B cell (primary cell): Measurements from ENCODE around the gene ERBB2. TPM values are rescaled to one million over a fixed set of nuclear protein-coding genes. Genes with fewer than 3 reads are reported as not detected.
A peak's percentile ranks its signal among the peaks of the same experiment; 100 is the strongest.

ENCODE experiments used
- ATAC-seq: fragments of 200-7000 bp; cut with Tn5 transposase; one replicate; pipeline ENCODE4 v1.10.0; 2021; ENCODE audit warnings: low read depth, mild to moderate bottlenecking, moderate number of reproducible peaks, moderate library complexity
- CTCF ChIA-PET: fragments of 350-600 bp; sonication (Branson Sonifier 250); formaldehyde crosslinking; loops from one replicate; lab custom pipeline; 2021; ENCODE audit warnings: antibody characterized with exemption, inconsistent platforms; lab: Charles Lee
- POLR2A ChIA-PET: fragments of 350-600 bp; sonication (Branson Sonifier 250); formaldehyde crosslinking; loops from one replicate; lab custom pipeline; 2021; ENCODE audit warnings: antibody characterized with exemption; lab: Charles Lee
- DNase-seq: peaks from one replicate; pipeline ENCODE4 v3.0.0; 2013
- H2AFZ ChIP-seq: 2 replicates; pipeline ENCODE4 v1.6.1; 2012; ENCODE audit warnings: mild to moderate bottlenecking, low read depth, low read length; ENCODE audit not compliant: insufficient read depth, poor library complexity, severe bottlenecking
- H3K27ac ChIP-seq, 2 donors: 1 replicate in 1 of 2; 2 replicates in 1 of 2; pipeline ENCODE4 v1.5.1; 2012 to 2013; ENCODE audit warnings: low read length in 2 of 2, mild to moderate bottlenecking in 2 of 2, moderate library complexity in 1 of 2
- H3K27me3 ChIP-seq, 4 experiments: fragments of 200-600 bp in 1 of 4; sonication (generic) in 1 of 4; replicated peaks in 1 of 4; 1 replicate in 2 of 4; 2 replicates in 2 of 4; pipeline versions ENCODE4 v1.6.1 to v1.7.0; 2013 to 2016; ENCODE audit warnings: low read length in 3 of 4, mild to moderate bottlenecking in 2 of 4, mixed read lengths in 1 of 4, moderate library complexity in 1 of 4; ENCODE audit not compliant: insufficient read depth in 4 of 4, control insufficient read depth in 3 of 4; ENCODE audit errors: control extremely low read depth in 1 of 4
- H3K36me3 ChIP-seq, 2 experiments: replicated peaks in 1 of 2; 1 replicate in 1 of 2; 2 replicates in 1 of 2; pipeline versions ENCODE4 v1.6.1 to v1.7.1; 2013; ENCODE audit warnings: low read length in 1 of 2; ENCODE audit not compliant: insufficient read depth in 2 of 2, control insufficient read depth in 1 of 2; ENCODE audit errors: control extremely low read depth in 1 of 2, extremely low read depth in 1 of 2
- H3K4me1 ChIP-seq, 2 donors: fragments of 200-600 bp in 1 of 2; sonication (generic) in 1 of 2; 1 replicate in 1 of 2; 2 replicates in 1 of 2; pipeline versions ENCODE4 v1.5.1 to v1.6.1; 2013 to 2017; ENCODE audit warnings: low read length in 2 of 2; ENCODE audit not compliant: control insufficient read depth in 2 of 2, insufficient read depth in 2 of 2
- H3K4me2 ChIP-seq: replicated peaks from 2 replicates; pipeline ENCODE3; 2012; ENCODE audit warnings: mild to moderate bottlenecking, low read depth, low read length; ENCODE audit not compliant: poor library complexity, severe bottlenecking
- H3K4me3 ChIP-seq, 5 experiments: fragments of 200-600 bp in 1 of 5; sonication (generic) in 1 of 5; 1 replicate in 3 of 5; 2 replicates in 2 of 5; pipeline versions ENCODE4 v1.5.1 to v1.7.0; 2011 to 2016; ENCODE audit warnings: low read length in 4 of 5, mild to moderate bottlenecking in 4 of 5, low read depth in 2 of 5, control low read depth in 1 of 5, moderate library complexity in 1 of 5; ENCODE audit not compliant: insufficient read depth in 1 of 5; ENCODE audit errors: control extremely low read depth in 1 of 5, extremely low read depth in 1 of 5
- H3K79me2 ChIP-seq: fragments of 200-600 bp; sonication (generic); one replicate; pipeline ENCODE4 v1.6.0; 2016; ENCODE audit warnings: low read length; ENCODE audit not compliant: control insufficient read depth, insufficient read depth
- H3K9ac ChIP-seq: fragments of 200-600 bp; sonication (generic); 2 replicates; pipeline ENCODE4 v1.6.1; 2017; ENCODE audit warnings: mild to moderate bottlenecking, low read length, moderate library complexity
- H3K9me3 ChIP-seq, 3 donors: one replicate each; pipeline versions ENCODE4 v1.6.1 to v1.7.1; 2013; ENCODE audit warnings: low read length in 2 of 3; ENCODE audit not compliant: control insufficient read depth in 2 of 3, insufficient read depth in 1 of 3; ENCODE audit errors: control extremely low read depth in 1 of 3
- H4K20me1 ChIP-seq: 2 replicates; pipeline ENCODE4 v1.6.0; 2012; ENCODE audit warnings: mild to moderate bottlenecking, low read length; ENCODE audit not compliant: insufficient read depth, control insufficient read depth, poor library complexity, severe bottlenecking
- H3K27ac Mint-ChIP-seq: one replicate; pipeline ENCODE4 v1.8.0; 2021; ENCODE audit warnings: mixed read lengths
- H3K27me3 Mint-ChIP-seq: one replicate; pipeline ENCODE4 v1.8.0; 2021; ENCODE audit warnings: mixed read lengths
- H3K4me1 Mint-ChIP-seq: one replicate; pipeline ENCODE4 v1.8.0; 2021; ENCODE audit warnings: mixed read lengths
- H3K4me3 Mint-ChIP-seq: one replicate; pipeline ENCODE4 v1.8.0; 2021; ENCODE audit warnings: mixed read lengths
- H3K9me3 Mint-ChIP-seq: one replicate; pipeline ENCODE4 v1.8.0; 2022; ENCODE audit warnings: mixed read lengths; ENCODE audit not compliant: insufficient read depth
- CTCF ChIP-seq: fragments of 200-600 bp; IDR thresholded peaks from one replicate; pipeline ENCODE4 v1.8.0; 2022; ENCODE audit warnings: antibody characterized with exemption, mild to moderate bottlenecking
- EZH2 ChIP-seq: IDR thresholded peaks from 2 replicates; pipeline ENCODE4 v1.6.1; 2012; ENCODE audit warnings: borderline replicate concordance, low read depth, mild to moderate bottlenecking, moderate library complexity, low read length; ENCODE audit not compliant: insufficient read depth, poor library complexity, severe bottlenecking
- WGBS: methylation state at CpG from one replicate; pipeline ENCODE4 v1.1.5; 2013; ENCODE audit warnings: missing lambda C conversion rate; ENCODE audit not compliant: insufficient coverage; 5-methylcytosine and 5-hydroxymethylcytosine counted together
- intact Hi-C: fragments of 100-400 bp; cut with micrococcal nuclease; formaldehyde crosslinking; loops from one replicate; pipeline ENCODE4 v1.10.0; 2022
- polyA plus RNA-seq: library from polyadenylated mRNA; depleted of rRNA; stranded (reverse); fragments of >200 nt; gene quantifications from 2 replicates; pipeline ENCODE4 v1.2.3, GENCODE V29; 2012
- total RNA-seq, 2 donors: library from RNA; stranded (reverse); fragments of 120-200 nt in 1 of 2; gene quantifications; 1 replicate in 1 of 2; 2 replicates in 1 of 2; pipeline versions ENCODE4 v1.2.3 to v1.2.4, GENCODE V29; 2013 to 2022

Gene ERBB2
- total and polyA plus RNA-seq, 2 donors (not counting 1 experiment from before 2014, with no cell fraction given) = 3.2 to 8.4 TPM

GRCh38 chr17:39679521-39680192 is 20.2 kb upstream of the ERBB2 start:
- H3K27me3 Mint-ChIP-seq = no peaks in the 10 kb centered on the region
- peak overlapping the region; percentile 98 for H3K27ac Mint-ChIP-seq
- Histone ChIP-seq H3K4me3 (no peak overlapping the region), H3K4me1 (peaks cover 61 to 65% of the 10 kb centered on the region in 2 donors), H3K27me3 (no peaks in the 10 kb centered on the region), H3K4me2 (peak overlapping the region; percentile 69), H3K79me2 (no peaks in the 10 kb centered on the region), H3K9me3 (peaks cover 0 to 3% (median 0%) of the 10 kb centered on the region in 3 donors), H3K27ac (peak overlapping the region; percentile 64 to 94), H3K36me3 (peaks cover 0 to 16% of the 10 kb centered on the region in 2 experiments), H2AFZ (peak overlapping the region; percentile 70), H4K20me1 (no peaks in the 10 kb centered on the region), H3K9ac (peak overlapping the region; percentile 42)
- TF ChIP-seq CTCF (no peak), EZH2 (no peak)
- intact Hi-C loops = loop anchor here (1.0 to 5.0 kb wide), 2 partner anchors 9 to 73 kb away; partner anchors contain the start of gene PGAP3
- ATAC-seq (peak; percentile 56), DNase-seq (peak; percentile 75)
- peaks cover 64% of the 10 kb centered on the region for H3K4me1 Mint-ChIP-seq
- CTCF ChIA-PET = interaction anchor here (0.5 to 7.6 kb wide), 9 partner anchors 8 to 1087 kb away, joined by 3 to 48 read pairs (median 3); partner anchors contain the start of genes PGAP3 and PNMT
- H3K4me3 Mint-ChIP-seq = peak overlapping the region; percentile 79
- POLR2A ChIA-PET = interaction anchor here (1.2 to 3.6 kb wide), 2 partner anchors 8 to 9 kb away, joined by 6 to 11 read pairs; partner anchors contain the start of gene PGAP3
- 30% methylated on average over 12 of the region's 12 CpGs for WGBS
- no peaks in the 10 kb centered on the region for H3K9me3 Mint-ChIP-seq
